Dedifferentiated amniotic fluid mesenchymal stem cell (primary cell): Measurements from ENCODE around the gene PROSER1.
A peak's percentile ranks its signal among the peaks of the same experiment; 100 is the strongest.
"Not testable (repeated sequence)": the region's sequence is repeated elsewhere in the genome, so short reads cannot be mapped to it uniquely, and the experiment has no call there.

Experiments
- DNase-seq: peaks from one replicate; pipeline ENCODE4 v3.0.0-alpha.2; 2016; ENCODE audit errors: extremely low spot score

The PROSER1 gene

DNA sequence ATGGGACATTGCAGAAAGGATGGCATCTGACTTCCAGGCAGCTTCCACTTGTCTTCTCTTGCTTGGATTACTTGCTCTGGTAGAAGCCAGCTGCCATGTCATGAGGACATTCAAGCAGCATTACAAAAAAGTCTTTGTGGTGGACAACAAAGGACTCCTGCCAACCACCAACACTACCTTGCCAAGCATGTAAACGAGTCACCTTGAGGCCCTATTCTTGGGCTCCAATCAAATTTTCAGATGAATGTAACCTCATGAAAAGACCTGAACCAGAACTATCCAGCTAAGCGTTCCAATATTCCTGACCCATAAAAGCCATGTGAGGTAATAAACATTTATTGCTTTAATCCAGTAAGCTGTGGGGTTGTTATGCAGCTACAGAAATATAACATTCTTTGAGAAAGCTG lies 12.5 kb downstream of the PROSER1 start:
- no peak for DNase-seq

DNA sequence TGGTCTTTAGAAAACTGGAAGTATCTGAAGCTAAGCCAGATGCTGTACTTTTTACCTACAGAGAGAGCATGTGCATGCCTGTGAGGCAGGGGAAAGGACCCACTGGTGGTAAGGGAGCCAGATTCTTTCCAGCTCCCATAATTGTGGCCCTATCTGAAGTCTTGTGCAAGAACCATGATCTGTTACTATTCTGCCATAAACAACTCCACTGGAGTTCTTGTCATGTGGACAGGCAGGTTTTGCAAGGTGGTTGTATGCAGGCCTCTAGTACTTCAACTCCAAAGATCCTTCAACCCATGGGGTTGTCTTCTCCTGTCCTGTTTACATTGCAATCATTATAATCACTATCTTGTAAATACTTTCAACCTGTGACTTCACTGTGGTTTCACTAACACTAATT lies 14.1 kb downstream of the PROSER1 start:
- no peak for DNase-seq

DNA sequence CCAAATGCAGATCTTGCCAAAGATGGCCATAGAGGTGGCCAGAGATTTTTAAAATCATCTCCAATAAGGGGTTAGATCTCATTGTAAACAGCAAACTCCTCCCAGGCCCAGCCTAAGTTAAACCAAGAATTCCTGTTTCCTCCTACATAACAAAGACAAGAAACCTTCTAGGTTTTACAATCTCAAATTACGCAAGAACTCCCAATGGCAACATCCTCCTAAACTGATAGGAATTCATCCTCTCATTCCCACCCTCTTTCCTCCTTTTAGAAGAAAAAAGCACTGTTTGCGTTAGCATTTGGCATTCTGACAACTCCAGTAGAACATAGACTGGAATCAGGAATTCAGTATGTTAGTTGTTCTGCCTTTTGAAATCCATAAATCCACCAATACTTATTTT lies 14.6 kb downstream of the PROSER1 start:
- DNase-seq = no peak

DNA sequence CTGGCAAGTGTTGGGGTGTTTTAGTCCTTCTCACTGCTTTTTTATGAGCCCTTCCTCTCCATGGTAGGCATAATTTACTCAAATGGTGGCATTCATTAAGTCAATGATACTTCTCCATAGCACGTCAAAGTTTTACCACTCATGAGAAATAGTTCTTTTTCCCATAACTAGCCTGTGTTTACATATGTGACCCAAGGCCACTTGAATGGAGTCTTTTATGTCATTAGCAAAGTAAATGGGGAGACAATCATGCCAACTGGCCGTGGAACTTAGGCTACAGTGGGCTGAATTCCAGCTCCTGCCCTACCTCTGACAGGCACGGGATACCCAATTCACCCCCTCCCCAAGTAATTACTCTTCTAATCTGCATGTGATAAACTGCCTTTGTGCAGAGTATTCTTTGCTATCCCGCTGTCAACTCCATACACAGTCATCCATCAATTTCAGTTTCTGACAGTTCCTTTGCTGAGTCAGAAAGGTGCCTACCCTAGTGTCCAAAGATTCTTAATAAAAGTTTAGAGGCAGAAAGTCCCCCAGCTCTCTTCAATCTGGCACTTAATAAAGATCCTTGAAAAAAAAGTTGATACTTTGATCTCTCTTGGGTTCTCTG lies 16.9 kb downstream of the PROSER1 start:
- no peak for DNase-seq

DNA sequence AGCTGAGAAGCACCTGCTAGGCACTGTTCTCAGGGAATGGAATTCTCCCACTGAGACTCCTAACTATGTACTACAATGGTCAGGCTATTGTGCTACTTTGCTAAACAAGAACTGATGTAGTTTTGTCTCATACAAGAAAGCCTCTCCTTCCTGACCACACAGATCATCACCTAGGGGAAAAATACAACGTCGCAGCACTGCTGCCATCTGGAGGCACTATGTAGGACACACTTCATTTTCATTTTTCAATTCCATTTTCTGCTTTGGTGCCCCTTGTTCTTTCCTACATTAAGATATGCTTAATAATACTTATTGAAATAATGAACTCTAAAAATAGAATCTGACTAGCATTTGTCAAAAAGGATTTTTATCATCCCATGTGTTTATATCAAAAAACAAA lies 21.1 kb downstream of the PROSER1 start:
- DNase-seq = peak; percentile 28

DNA sequence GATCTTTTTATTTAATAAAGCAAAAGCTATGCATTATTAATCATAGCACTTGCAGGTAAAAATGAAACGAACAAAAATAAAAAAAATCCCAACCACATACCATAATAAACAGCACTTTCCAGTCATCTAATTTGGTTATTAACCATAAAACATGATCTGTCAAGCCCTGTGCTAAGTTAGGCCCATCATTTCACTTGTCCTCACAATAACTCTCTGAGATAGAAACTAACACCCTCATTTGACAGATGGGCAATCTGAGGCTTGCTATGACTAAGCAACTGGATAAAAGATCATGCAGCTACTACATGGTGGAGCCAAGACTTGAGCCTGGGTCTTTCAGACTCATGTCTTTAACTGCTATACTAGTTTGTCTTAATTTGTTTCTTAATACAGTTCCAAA lies 21.8 kb downstream of the PROSER1 start:
- no peak for DNase-seq

DNA sequence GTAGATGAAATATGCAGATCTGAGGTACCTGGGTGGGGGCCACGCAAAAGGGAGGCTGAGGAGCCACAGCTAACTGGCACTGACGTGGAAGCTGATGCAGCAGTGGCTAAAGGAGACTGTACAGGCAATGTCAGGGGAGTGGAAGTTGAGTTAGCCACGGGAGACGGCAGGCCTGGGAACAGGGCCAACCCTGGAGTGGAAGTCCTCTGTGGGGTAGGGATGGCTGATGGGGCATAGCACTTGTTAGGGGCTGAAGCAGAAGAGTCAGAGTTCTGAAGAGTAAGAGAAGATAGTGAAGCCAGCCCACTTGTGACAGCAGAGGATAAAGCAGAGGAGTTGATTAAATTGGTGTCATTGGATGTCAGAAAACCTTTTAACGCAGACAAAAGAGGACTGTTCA lies 24.4 kb downstream of the PROSER1 start:
- DNase-seq = no peak

DNA sequence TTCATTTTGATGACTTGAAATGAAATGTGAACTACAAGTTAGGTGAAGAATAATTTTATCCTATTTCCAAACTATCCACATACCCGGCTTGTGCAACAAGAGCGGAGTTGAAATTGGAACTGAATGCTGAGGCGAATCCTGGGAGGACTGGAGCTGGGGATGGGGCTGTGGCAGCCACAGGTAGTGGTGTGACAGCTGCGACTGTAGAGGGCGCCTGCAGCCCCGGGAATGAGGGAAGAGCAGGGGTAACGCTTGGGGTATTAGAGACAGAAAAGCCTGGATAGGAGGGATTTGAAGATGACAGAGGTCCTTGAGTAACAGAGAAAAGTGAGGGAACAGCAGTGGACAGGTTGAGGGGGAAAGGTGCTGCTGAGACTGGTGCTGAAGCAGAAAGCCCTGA lies 25.3 kb downstream of the PROSER1 start:
- no peak for DNase-seq

DNA sequence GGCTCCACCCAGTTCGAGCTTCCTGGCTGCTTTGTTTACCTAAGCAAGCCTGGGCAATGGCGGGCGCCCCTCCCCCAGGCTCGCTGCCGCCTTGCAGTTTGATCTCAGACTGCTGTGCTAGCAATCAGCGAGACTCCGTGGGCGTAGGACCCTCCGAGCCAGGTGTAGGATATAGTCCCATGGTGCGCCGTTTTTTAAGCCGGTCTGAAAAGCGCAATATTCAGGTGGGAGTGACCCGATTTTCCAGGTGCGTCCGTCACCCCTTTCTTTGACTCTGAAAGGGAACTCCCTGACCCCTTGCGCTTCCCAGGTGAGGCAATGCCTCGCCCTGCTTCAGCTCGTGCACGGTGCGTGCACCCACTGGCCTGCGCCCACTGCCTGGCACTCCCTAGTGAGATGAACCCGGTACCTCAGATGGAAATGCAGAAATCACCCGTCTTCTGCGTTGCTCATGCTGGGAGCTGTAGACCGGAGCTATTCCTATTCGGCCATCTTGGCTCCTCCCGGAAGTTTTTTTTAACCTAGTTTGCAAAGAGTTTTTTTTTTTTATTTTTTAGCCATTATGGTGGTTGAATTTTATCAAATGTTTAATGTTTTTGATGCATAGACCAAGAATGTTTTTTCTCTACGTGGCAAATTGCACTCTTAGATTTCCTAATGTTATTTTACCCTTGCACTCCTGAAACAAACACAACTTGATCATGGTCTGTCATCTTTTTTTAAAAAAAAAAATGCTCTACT lies 31.3 kb downstream of the PROSER1 start:
- DNase-seq = not testable (repeated sequence)

DNA sequence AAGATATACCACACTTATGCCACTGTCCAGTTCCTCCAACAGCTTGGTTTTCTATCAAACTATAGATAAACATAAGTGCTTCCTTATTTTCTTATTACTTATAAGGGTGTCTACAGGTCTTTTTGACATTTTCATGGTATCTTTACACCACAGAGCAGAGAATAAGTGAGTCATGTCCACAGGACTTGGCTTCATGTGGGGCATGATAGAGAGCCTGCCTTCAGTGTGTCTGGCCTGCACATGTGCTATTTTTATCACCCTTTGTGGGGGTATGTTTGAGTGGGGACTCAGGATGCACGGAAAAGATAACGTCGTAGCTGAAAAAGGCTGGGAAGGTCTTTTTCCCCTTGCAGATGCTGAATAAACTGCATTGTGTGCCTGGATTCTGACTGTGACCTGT lies 39.1 kb downstream of the PROSER1 start:
- no peak for DNase-seq

DNA sequence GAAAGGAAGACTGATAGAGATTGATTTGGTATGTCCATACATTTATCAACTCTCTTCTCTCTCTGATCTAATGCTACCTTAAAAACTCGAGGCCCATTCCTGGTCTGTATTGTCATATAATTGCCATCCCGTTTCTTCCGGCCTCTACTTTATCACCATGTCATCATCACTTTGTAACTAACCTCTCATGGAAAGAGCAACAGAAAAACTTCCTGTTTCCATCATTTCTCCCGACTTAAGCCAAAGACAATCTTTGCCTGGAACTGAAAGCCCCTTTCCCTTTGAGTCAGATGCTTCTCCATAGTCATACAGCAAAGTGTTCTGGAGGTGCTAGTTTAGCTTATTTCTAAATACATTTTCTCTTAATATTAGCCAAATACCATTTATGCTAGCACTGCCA lies 44.5 kb downstream of the PROSER1 start:
- DNase-seq = no peak

DNA sequence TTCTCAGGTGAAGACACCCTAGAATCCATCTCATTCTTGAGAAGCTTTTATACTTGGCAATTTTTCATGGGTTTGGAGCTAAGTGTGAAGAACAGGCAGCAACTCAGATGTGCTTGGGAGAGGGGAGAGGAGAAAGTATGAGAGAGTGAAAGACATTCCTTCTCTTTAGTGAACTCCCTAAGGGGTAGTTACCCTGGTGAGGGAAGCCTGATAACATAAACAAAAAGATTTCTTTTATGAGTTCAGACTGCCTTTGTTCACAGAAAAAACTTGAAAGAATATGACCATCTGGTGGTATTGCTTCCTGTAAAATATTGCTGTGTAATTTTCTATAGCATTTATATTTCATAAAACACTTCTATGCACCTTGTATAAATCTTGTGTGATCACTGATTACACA lies 47.2 kb downstream of the PROSER1 start, which contains the start of gene STOML3:
TSS of gene STOML3 (minus strand) at position 139 of the 400 bp plus-strand sequence. CDS start at position 29, 110 bp downstream.
- DNase-seq = no peak

DNA sequence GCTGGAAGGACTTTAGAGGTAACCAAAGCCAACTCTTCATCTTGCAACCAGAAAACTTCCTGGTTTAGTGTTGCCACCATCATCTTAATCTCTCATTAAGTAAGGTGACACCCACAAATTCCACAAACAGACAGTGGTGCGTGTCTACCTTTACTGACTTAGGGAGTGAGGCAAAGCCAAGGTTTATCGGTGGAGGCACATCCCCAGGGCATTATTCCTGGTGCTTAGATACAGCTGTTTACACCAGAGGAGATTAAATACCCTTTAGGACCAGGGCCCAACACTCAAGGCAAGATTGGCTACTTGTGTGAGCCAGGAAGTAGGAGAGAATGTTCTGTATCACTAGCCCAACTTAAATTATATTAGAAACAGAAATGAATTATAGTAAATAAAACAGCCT lies 56.8 kb downstream of the PROSER1 start:
- no peak for DNase-seq

DNA sequence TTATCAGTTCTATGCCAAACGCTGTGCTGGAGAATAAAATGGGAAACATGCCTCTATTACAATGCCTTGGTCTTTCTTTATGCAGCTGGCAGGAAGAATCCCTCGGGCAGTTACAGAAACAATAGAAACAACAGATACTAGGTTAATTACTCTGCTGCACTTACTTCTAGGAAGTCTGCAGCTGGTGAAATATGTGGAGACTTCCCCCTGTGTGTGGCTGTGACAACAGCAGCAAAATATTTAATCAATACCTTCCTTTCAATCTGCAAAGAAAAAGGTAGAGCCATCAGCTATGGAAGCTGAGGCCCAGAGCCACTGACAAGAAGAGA lies 57.2 kb downstream of the PROSER1 start:
- DNase-seq = no peak

DNA sequence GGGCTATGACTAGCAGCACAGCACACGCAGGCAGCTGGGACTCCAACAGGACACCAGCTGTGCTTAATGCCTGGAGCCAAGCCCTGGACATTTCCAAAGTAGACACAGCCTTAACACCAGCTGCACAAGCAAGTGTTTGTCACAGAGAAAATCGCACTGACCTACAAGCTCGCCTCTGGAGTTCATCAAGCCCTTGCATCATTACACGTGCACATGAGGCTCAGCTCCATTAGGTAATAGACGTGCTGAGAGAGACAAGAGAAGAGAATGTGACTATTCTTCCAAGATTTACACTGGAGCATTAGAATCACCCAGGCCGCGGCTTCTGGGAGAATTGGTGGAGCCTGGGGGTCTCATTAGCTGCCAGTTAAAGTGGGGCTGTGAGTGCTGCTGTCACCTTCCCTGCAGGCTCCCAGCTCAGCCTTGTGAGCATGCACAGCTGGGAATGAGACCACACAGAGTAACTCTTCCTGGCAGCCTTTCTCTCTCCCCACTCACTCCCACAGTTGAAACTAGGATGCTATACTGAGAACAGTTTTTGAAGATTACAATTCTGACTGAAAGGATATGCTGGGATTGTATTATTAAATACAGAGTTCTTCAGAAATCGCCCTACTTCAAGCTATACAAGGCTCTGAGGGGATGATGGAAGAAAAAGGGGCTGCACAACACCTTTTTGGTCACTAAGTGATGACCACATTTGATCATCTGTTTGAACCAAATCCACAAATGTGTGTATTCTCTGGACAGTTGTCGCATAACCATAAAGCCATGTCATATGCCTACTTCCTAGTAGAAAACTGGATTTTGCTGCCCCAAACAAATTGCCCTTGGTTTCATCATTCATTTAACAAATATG lies 57.8 kb downstream of the PROSER1 start:
- DNase-seq = peak; percentile 74

DNA sequence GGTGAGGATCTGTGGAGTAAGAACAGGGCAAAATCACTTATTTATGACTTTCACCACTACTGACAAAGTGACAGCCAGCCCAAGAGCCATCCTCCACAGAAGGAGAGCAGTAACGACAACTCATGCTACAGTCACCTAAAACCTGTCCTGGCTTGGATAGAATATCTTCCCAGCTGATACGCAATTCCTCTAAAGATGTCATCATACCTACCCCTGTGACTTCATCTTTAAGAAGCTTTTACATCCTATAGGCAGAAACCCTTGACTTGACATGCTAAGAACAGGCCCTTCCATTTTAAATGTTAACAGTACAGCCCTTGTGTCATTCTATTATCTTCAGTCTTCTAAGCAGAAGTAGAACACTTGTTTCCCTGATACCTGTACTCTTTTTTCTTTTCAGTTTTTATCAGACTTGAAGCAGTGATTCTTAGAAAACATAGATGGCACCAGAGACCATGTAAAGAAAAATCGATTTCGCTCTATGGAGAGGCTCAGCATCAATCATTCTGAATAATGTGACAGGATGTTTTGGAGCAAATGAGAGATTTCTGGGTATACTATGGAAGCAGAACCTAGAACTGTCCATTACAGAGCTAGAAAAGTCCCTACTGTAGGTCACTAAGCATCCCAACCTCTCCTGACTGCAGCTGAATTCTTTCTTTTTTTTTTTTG lies 67.4 kb downstream of the PROSER1 start:
- DNase-seq = no peak

DNA sequence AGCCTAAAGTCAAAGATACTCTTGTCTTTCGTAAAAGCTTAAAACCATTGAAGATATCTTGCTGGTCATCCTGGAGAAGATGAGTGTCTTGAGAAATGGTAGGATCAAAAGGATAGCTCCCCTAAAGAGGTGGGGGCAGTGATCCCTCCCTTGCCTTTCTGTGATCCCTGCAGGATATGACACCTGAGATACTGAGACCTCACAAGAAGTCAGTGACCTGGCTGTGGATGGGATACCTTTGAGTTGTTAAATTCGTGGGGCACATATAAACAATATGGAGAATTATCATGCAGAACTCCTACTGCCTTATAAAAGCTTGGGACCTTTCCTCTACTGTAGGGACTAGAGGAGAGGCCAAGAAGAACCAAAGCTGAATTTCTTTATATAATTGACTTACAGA lies 68.7 kb downstream of the PROSER1 start:
- DNase-seq = no peak

DNA sequence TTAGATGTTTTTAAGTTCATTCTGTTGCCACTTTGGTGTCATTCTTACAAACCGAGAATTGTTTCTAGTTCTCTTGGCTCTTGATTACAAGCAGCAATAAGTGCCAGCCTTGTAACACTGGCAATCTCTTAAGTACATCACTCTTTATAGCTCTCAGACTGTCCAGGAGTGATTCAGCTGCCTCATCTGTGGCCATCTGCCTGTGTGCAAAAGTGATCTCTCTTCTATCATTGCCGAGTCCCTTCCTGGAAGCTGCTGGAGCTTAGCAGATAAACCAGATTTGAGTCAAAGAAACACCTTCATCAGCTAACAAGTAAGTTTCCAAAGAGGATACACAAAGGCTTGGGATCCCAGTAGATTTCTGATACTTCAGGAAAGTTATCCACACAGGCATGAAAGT lies 70.4 kb downstream of the PROSER1 start:
- DNase-seq = no peak

DNA sequence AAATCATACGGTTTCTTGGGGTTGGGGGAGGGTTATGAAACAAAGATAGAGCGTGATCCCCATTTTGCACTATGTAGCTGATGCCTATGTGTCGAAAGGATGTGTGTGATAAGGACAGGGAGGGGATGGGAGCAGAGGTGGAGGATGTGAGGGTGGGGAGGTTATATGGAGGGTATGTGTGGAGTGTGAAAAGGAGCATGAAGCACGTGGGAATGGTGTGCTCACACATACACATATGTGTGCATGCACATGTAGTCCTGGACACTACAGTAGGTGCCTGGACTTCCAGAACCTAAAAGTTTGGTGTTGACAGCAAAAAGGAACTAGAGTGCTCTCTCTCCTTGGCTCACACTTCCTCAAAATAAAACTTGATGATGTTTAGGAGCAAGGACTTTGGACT lies 72.6 kb downstream of the PROSER1 start:
- DNase-seq = no peak

DNA sequence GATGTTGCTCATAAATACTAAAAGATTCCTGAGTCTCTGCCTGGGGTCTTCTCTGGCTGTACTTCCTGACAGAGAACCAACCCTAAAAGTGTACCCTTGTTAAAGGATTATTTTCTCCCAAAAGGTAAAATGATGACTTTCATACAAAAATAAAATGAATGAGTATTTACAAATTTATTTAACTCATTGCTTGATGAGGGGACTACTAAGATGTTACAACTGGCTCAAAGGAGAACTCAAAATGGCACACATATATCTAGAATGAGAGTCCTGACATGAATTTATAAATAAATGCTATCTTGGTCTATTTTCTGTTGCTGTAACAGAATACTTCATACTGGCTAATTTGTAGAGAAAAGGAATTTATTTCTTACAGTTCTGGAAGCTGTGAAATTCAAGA lies 77.7 kb downstream of the PROSER1 start:
- no peak for DNase-seq
